Stimulated activated CD8-positive, alpha-beta memory T cell treated with anti-CD3 and anti-CD28 coated beads, Interleukin-12 subunit alpha, Interleukin-12 subunit beta, amount 100 ng/mL, for 1 hour (primary cell): ENCODE measurements around the gene TPP1.

Source experiments
- DNase-seq: peaks from one replicate; pipeline ENCODE4 v3.0.0-alpha.2; 2020; ENCODE audit warnings: low read depth

Gene TPP1

GRCh38 chr11:6646918-6647679, 27.9 kb upstream of the TPP1 start:
- DNase-seq: no peak

GRCh38 chr11:6646576-6646917, 27.3 kb upstream of the TPP1 start:
- DNase-seq: no peak

GRCh38 chr11:6646071-6646470, 26.8 kb upstream of the TPP1 start:
- no peak for DNase-seq

- no peak for DNase-seq
Measured at GRCh38 chr11:6642957-6643356, 23.7 kb upstream of the TPP1 start.

- DNase-seq: no peak
Measured at GRCh38 chr11:6640985-6641701, 21.9 kb upstream of the TPP1 start.

GRCh38 chr11:6640036-6640984, 21.1 kb upstream of the TPP1 start:
- DNase-seq: no peak

- DNase-seq: no peak
Measured at GRCh38 chr11:6638429-6638828, 19.2 kb upstream of the TPP1 start.

GRCh38 chr11:6637871-6638270, 18.6 kb upstream of the TPP1 start:
- DNase-seq: no peak

- DNase-seq: no peak
Measured at GRCh38 chr11:6636480-6636879, 17.3 kb upstream of the TPP1 start.

GRCh38 chr11:6635082-6635932, 16.1 kb upstream of the TPP1 start:
- no peak for DNase-seq

GRCh38 chr11:6634534-6634933, 15.3 kb upstream of the TPP1 start:
- no peak for DNase-seq

GRCh38 chr11:6633422-6634408, 14.5 kb upstream of the TPP1 start:
- DNase-seq: no peak

- no peak for DNase-seq
Measured at GRCh38 chr11:6632116-6633073, 13.2 kb upstream of the TPP1 start.

- DNase-seq: no peak
Measured at GRCh38 chr11:6631361-6631890, 12.2 kb upstream of the TPP1 start.

GRCh38 chr11:6630632-6631291, 11.5 kb upstream of the TPP1 start:
- DNase-seq: no peak

GRCh38 chr11:6629892-6630631, 10.8 kb upstream of the TPP1 start:
- DNase-seq: no peak

- DNase-seq: no peak
Measured at GRCh38 chr11:6629573-6629891, 10.3 kb upstream of the TPP1 start.

GRCh38 chr11:6628526-6628925, 9.3 kb upstream of the TPP1 start:
- DNase-seq: no peak
